ENCODE results near the gene UQCRH. TPM values are rescaled to one million over a fixed set of nuclear protein-coding genes. Genes with fewer than 3 reads are reported as not detected.
A peak's percentile ranks its signal among the peaks of the same experiment; 100 is the strongest.

The UQCRH gene
- total and polyA plus RNA-seq, 2 of the 13 experiments (the other 11 are each of a cell fraction or from before 2014, with no cell fraction given) = 548 to 556 TPM

- TF ChIP-seq ZNF788 (CRISPR knock-in tag; IDR thresholded peaks at IDR 0.05; ENCODE audit: borderline replicate concordance) (peak; percentile 89; the same call in 1 of the 2 replicates), TFE3 (CRISPR knock-in tag; IDR thresholded peaks at IDR 0.05) (peak; percentile 52; the same call in 1 of the 2 replicates), KAT7 (CRISPR knock-in tag; IDR thresholded peaks at IDR 0.05; ENCODE audit: borderline replicate concordance) (peak; percentile 93), ERF (CRISPR knock-in tag; IDR thresholded peaks at IDR 0.05) (peak; percentile 80), CHCHD3 (CRISPR knock-in tag; IDR thresholded peaks at IDR 0.05) (no peak), ZNF607 (CRISPR knock-in tag; IDR thresholded peaks at IDR 0.05; ENCODE audit: borderline replicate concordance) (no peak), ZNF350 (CRISPR knock-in tag; IDR thresholded peaks at IDR 0.05; ENCODE audit: borderline replicate concordance, low read depth) (peak; percentile 77; the same call in 1 of the 2 replicates), ZNF558 (CRISPR knock-in tag; IDR thresholded peaks at IDR 0.05; ENCODE audit: borderline replicate concordance) (0 out of 2 replicates have a peak, but pooled peaks have one; percentile 38), FOXK1 (CRISPR knock-in tag; IDR thresholded peaks at IDR 0.05; ENCODE audit: borderline replicate concordance, low read depth) (peak; percentile 74; the same call in 1 of the 2 replicates), ZNF784 (CRISPR knock-in tag; IDR thresholded peaks at IDR 0.05; ENCODE audit: borderline replicate concordance) (peak; percentile 78), MED8 (CRISPR knock-in tag; IDR thresholded peaks at IDR 0.05; ENCODE audit: insufficient replicate concordance) (no peak)
- TF ChIP-seq, protein P1, sequence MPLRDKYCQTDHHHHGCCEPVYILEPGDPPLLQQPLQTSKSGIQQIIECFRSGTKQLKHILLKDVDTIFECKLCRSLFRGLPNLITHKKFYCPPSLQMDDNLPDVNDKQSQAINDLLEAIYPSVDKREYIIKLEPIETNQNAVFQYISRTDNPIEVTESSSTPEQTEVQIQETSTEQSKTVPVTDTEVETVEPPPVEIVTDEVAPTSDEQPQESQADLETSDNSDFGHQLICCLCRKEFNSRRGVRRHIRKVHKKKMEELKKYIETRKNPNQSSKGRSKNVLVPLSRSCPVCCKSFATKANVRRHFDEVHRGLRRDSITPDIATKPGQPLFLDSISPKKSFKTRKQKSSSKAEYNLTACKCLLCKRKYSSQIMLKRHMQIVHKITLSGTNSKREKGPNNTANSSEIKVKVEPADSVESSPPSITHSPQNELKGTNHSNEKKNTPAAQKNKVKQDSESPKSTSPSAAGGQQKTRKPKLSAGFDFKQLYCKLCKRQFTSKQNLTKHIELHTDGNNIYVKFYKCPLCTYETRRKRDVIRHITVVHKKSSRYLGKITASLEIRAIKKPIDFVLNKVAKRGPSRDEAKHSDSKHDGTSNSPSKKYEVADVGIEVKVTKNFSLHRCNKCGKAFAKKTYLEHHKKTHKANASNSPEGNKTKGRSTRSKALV (CRISPR knock-in tag; IDR thresholded peaks at IDR 0.05) = peak; percentile 76; the same call in 1 of the 2 replicates
- TF ChIP-seq, protein P2, sequence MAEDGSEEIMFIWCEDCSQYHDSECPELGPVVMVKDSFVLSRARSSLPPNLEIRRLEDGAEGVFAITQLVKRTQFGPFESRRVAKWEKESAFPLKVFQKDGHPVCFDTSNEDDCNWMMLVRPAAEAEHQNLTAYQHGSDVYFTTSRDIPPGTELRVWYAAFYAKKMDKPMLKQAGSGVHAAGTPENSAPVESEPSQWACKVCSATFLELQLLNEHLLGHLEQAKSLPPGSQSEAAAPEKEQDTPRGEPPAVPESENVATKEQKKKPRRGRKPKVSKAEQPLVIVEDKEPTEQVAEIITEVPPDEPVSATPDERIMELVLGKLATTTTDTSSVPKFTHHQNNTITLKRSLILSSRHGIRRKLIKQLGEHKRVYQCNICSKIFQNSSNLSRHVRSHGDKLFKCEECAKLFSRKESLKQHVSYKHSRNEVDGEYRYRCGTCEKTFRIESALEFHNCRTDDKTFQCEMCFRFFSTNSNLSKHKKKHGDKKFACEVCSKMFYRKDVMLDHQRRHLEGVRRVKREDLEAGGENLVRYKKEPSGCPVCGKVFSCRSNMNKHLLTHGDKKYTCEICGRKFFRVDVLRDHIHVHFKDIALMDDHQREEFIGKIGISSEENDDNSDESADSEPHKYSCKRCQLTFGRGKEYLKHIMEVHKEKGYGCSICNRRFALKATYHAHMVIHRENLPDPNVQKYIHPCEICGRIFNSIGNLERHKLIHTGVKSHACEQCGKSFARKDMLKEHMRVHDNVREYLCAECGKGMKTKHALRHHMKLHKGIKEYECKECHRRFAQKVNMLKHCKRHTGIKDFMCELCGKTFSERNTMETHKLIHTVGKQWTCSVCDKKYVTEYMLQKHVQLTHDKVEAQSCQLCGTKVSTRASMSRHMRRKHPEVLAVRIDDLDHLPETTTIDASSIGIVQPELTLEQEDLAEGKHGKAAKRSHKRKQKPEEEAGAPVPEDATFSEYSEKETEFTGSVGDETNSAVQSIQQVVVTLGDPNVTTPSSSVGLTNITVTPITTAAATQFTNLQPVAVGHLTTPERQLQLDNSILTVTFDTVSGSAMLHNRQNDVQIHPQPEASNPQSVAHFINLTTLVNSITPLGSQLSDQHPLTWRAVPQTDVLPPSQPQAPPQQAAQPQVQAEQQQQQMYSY (CRISPR knock-in tag; IDR thresholded peaks at IDR 0.05) = peak; percentile 92
Observed at GRCh38 chr1:46340404-46341221, 37.1 kb downstream of the UQCRH start, which contains the start of gene NSUN4 (continued).

All from HepG2 (cell line).